Stimulated activated CD8-positive, alpha-beta memory T cell treated with anti-CD3 and anti-CD28 coated beads, Interleukin-7, amount 100 ng/mL, for 1 hour (primary cell): ENCODE data around the gene CCDC88B.

Source experiments
- DNase-seq, 2 donors: peaks; one replicate each; pipeline ENCODE4 v3.0.0-alpha.2; 2020; ENCODE audit warnings: low read depth in 2 of 2

The CCDC88B gene

GRCh38 chr11:64347193-64347867, 7.3 kb downstream of the CCDC88B start:
- no peak for DNase-seq

DNA sequence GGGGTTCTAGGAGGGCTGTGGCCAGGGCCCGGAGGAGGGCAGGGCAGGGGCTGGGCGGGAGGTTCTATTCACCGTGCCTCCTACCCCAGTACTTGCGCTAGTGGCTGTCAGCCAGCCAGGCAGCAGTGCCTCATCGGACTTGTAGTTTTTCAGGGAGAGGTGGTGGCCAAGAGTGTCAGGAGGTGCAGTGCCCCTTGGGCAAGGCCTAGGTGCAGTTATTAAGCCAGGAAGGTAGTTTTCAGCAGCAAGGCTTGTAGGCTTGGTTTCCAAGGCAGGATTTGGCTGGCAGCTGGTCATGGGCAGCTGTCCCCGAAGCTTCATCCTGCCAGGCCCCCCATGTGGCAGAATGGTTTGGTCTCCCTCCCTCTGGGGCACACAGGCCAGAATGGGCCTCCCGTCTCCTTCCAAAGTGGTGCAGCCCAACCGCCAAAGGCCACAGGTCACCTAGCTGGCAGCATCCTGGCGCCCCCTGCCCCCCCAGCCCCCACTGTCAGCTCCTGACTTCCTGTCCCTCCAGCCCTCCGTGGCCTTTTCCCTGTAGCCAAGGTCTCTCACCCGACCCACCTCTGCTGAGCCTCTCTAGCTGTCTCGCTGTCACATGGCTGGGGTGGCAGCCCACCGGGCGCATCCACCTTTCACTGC, 8.5 kb downstream of the CCDC88B start:
- DNase-seq: no peak

GRCh38 chr11:64349025-64349387, 9.0 kb downstream of the CCDC88B start:
- DNase-seq: no peak

GRCh38 chr11:64349404-64349803, 9.4 kb downstream of the CCDC88B start:
- no peak for DNase-seq

DNA sequence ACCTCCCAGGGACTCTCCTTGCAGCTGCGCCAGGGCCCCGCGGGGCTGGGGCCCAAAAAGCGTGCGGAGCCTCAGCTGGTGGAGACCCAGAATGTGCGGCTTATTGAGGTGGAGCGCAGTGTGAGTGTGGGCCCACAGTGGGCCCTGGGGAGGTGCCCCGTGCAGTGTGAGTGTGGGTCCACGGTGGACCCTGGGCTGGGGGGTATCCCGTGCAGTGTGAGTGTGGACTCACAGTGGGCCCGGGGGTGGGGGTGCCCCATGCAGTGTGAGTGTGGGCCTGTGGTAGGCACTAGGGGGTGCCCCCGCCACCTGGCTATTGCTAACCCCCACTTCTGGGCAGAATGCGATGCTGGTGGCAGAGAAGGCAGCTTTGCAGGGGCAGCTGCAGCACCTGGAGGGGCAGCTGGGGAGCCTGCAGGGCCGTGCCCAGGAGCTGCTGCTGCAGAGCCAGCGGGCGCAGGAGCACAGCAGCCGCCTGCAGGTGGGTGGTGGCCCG, 11.2 kb downstream of the CCDC88B start:
- DNase-seq: no peak

GRCh38 chr11:64352099-64352994, 12.3 kb downstream of the CCDC88B start:
- DNase-seq: no peak

GRCh38 chr11:64352995-64353714, 13.2 kb downstream of the CCDC88B start:
- no peak for DNase-seq

- DNase-seq: no peak
Observed at GRCh38 chr11:64353715-64354506, 13.9 kb downstream of the CCDC88B start.

DNA sequence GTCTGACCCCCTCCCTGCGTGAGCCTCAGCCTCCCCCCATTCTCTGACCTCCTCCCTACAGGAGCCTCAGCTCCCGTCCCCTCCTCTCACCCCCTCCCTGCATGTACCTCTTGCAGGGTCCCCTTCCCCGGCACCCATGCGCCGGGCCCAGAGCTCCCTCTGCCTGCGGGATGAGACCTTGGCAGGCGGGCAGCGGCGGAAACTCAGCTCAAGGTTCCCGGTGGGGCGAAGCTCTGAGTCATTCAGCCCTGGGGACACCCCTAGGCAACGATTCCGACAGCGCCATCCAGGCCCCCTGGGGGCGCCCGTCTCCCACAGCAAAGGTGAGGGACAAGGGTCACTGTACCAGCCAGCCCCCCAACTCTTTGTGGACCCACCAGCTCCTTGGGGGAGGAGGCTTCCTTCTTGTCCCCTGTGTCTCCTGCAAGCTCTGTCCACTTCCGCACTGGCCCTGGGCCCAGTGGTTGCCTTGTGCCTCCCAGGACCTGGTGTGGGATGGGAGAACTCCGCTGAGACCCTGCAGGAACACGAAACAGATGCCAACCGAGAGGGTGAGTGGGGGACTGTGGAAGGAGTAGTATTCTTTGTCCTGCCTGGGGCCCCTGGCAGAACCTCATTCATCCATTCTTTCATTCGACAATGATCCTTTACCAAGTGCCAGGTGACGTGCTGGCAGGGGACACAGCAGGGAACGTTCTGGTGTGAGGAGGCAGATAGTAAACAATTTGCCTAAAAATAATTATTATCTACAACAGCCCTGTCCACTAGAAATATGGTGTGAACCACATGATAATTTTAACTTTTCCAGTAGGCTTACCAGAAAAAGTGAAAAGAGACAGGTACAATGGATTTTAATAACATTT, 15.3 kb downstream of the CCDC88B start:
- no peak for DNase-seq

DNA sequence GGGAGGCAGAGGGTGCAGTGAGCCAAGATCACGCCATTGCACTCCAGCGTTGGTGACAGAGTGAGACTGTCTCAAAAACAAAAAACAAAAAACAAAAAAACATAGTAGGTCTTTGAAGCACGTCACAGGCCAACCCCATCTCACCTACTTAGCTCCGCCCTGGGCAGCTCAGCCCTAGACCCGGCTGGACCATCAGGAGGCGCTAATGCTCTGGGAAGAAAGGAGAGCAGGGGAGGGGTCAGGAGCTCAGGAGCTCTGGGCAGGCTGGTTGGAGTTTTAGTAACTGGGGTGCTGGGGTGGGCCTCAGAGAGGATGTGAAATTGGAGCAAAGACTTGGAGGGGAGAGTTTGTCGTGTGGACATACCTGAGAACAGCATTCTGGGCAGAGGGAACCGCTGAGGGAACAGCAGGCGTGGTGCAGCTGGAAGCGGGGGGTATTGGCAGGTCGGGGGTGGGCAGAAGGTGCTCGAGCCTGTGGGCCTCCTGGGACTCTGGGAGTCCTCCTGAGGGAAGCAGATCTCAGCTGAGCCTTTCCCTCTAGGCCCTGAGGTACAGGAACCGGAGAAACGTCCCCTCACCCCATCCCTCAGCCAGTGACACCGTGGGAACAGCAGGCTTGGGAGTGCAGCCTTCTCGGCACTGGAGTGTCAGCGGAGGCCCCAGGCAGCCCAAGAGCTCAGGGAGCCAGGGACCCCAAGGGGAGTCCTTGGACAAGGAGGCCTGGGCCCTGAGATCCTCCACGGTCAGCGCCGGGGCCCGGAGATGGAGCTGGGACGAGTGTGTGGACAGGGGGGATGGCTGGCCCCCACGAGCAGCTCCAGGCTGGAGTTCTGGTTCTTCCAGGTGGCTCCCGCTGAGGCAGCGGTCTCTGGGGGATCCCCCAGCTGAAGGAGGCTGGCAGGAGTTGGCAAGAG, 16.8 kb downstream of the CCDC88B start:
- DNase-seq: no peak

- no peak for DNase-seq
Observed at GRCh38 chr11:64357446-64357845, 17.4 kb downstream of the CCDC88B start.

GRCh38 chr11:64357904-64358535, 18.0 kb downstream of the CCDC88B start:
- DNase-seq: no peak

- DNase-seq: no peak
Observed at GRCh38 chr11:64358536-64358906, 18.5 kb downstream of the CCDC88B start.

GRCh38 chr11:64358907-64359711, 19.1 kb downstream of the CCDC88B start, which contains the start of gene RPS6KA4:
Gene RPS6KA4 (plus strand): TSS chr11:64359162. CDS start chr11:64359236, 74 bp downstream.
- no peak for DNase-seq

- no peak for DNase-seq
Observed at GRCh38 chr11:64359712-64360445, 19.9 kb downstream of the CCDC88B start.

DNA sequence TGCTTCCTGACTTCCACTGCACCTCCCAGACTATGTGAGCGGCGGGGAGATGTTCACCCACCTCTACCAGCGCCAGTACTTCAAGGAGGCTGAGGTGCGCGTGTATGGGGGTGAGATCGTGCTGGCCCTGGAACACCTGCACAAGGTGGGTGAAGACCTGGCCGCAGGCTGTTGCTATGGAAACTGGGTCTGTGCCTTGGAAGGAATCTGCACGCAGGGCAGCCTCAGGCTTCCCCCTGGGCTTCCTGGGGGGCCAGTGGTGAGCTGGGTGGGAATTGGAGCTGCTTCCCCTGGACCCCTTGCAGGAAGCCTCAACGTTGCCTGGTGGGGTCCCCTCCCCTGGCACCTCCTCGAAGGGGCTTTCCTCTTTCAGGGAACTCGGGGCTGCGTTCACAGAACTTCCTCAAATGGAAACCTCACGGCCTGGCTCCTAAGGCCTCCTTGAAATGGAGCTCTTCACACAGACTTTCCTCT, 20.5 kb downstream of the CCDC88B start:
- DNase-seq: no peak

DNA sequence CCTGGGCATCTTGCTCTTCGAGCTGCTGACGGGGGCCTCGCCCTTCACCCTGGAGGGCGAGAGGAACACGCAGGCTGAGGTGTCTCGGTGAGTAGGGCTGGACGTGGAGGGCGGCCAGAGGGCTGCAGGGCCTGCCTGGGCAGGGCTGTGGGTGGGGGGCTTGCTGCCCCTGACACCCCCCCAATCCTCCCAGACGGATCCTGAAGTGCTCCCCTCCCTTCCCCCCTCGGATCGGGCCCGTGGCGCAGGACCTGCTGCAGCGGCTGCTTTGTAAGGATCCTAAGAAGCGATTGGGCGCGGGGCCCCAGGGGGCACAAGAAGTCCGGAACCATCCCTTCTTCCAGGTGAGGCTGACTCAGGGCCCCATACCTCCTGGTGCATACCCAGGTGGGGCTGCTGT, 21.7 kb downstream of the CCDC88B start:
- DNase-seq: no peak
